CD4-positive, alpha-beta T cell (primary cell): ENCODE data around the gene HDAC4. TPM values are rescaled to one million over a fixed set of nuclear protein-coding genes. Genes with fewer than 3 reads are reported as not detected.

ENCODE experiments used
- ATAC-seq: fragments of 200-7000 bp; cut with Tn5 transposase; one replicate; pipeline ENCODE4 v1.10.0; 2022; ENCODE audit warnings: mild to moderate bottlenecking; ENCODE audit not compliant: poor library complexity
- CTCF ChIA-PET: fragments of 350-600 bp; sonication (Branson Sonifier 250); formaldehyde crosslinking; loops from one replicate; lab custom pipeline; 2021; ENCODE audit warnings: antibody characterized with exemption, inconsistent platforms; lab: Charles Lee
- POLR2A ChIA-PET: fragments of 350-600 bp; sonication (Branson Sonifier 250); formaldehyde crosslinking; loops from one replicate; lab custom pipeline; 2021; ENCODE audit warnings: antibody characterized with exemption, inconsistent platforms; lab: Charles Lee
- DNase-seq, 14 experiments: peaks; one replicate each; pipeline ENCODE4 v3.0.0-alpha.2; 2013 to 2020; ENCODE audit warnings: mixed read lengths in 2 of 14
- H3K27ac ChIP-seq, 2 donors: one replicate each; pipeline versions ENCODE4 v1.5.1 to v1.7.0; 2013; ENCODE audit warnings: low read length in 2 of 2, low read depth in 1 of 2, mild to moderate bottlenecking in 1 of 2
- H3K27me3 ChIP-seq, 2 experiments: 1 replicate in 1 of 2; 2 replicates in 1 of 2; pipeline versions ENCODE4 v1.6.1 to v1.7.0; 2013; ENCODE audit warnings: low read length in 2 of 2, control low read depth in 1 of 2, mild to moderate bottlenecking in 1 of 2, moderate library complexity in 1 of 2; ENCODE audit not compliant: insufficient read depth in 2 of 2, control insufficient read depth in 1 of 2
- H3K36me3 ChIP-seq: one replicate; pipeline ENCODE4 v1.6.1; 2013; ENCODE audit warnings: low read length, control low read depth; ENCODE audit not compliant: insufficient read depth
- H3K4me1 ChIP-seq: one replicate; pipeline ENCODE4 v1.6.1; 2013; ENCODE audit warnings: low read length, control low read depth; ENCODE audit not compliant: insufficient read depth
- H3K4me3 ChIP-seq: one replicate; pipeline ENCODE4 v1.5.1; 2013; ENCODE audit warnings: mild to moderate bottlenecking, low read length, moderate library complexity
- H3K9me3 ChIP-seq, 2 experiments: 1 replicate in 1 of 2; 2 replicates in 1 of 2; pipeline versions ENCODE4 v1.6.1 to v1.7.0; 2013; ENCODE audit warnings: low read length in 2 of 2, mild to moderate bottlenecking in 2 of 2, control low read depth in 1 of 2, moderate library complexity in 1 of 2; ENCODE audit not compliant: control insufficient read depth in 1 of 2, insufficient read depth in 1 of 2
- H3K27ac Mint-ChIP-seq: one replicate; pipeline ENCODE4 v1.8.0; 2020; ENCODE audit warnings: mixed read lengths
- H3K27me3 Mint-ChIP-seq: one replicate; pipeline ENCODE4 v1.8.0; 2021; ENCODE audit warnings: mixed read lengths
- H3K36me3 Mint-ChIP-seq: one replicate; pipeline ENCODE4 v1.8.0; 2021; ENCODE audit warnings: low read depth, mixed read lengths
- H3K4me1 Mint-ChIP-seq: one replicate; pipeline ENCODE4 v1.8.0; 2021; ENCODE audit warnings: low read depth, mixed read lengths
- H3K4me3 Mint-ChIP-seq: one replicate; pipeline ENCODE4 v1.8.0; 2020; ENCODE audit warnings: mild to moderate bottlenecking, mixed read lengths
- H3K9me3 Mint-ChIP-seq: one replicate; pipeline ENCODE4 v1.8.0; 2020; ENCODE audit warnings: mixed read lengths
- CTCF ChIP-seq: fragments of 200-600 bp; IDR thresholded peaks from one replicate; pipeline ENCODE4 v1.8.0; 2022; ENCODE audit warnings: antibody characterized with exemption, mild to moderate bottlenecking
- intact Hi-C, 2 experiments: fragments of 100-400 bp; cut with DNase I in 1 of 2; cut with micrococcal nuclease in 1 of 2; formaldehyde crosslinking; loops; one replicate each; pipeline versions ENCODE4 v1.15.1 to v1.9.0; 2023 to 2025; cut with DNase I, micrococcal nuclease
- total RNA-seq, 174 experiments: library from RNA in 2 of 174; stranded (reverse) in 2 of 174; gene quantifications; one replicate each; pipeline ENCODE4 v1.2.3 and lab custom pipeline; 2021 to 2026

HDAC4 gene
- total RNA-seq, 2 experiments from 2014 or later: 45.3 to 49.2 TPM

DNA sequence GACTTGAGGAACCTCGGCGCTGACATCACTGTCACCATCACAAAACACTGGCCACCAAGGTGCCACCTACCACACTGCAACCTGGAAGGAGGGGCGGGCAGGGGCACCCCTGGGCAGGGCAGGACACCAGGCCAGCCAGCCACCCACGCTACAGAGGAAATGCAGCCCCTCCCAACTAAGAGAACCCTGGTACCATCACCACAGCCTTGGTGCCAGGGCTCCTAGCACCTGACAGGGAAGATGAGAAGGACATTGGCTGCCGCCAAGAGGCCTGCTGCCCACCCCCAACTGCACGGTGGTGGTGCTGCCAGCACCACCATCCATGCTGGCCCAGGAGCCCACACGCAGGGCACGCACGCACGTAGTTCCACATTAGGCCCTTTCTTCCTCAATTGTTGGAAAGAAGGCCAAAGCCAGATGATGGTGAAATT lies 88.7 kb downstream of the HDAC4 start:
- no peak overlapping the region for H3K27ac Mint-ChIP-seq
- H3K27me3 ChIP-seq: no peaks in the 10 kb centered on the region
- no peak overlapping the region for H3K4me3 ChIP-seq
- intact Hi-C loops: no loop called here
- H3K27me3 Mint-ChIP-seq: no peaks in the 10 kb centered on the region
- POLR2A ChIA-PET: no interaction called here
- no peak overlapping the region for H3K4me3 Mint-ChIP-seq
- H3K4me1 ChIP-seq: peaks cover 20% of the 10 kb centered on the region
- H3K27ac ChIP-seq: no peak overlapping the region
- no peaks in the 10 kb centered on the region for H3K36me3 Mint-ChIP-seq
- peaks cover 24% of the 10 kb centered on the region for H3K4me1 Mint-ChIP-seq
- CTCF ChIA-PET: no interaction called here
- no peaks in the 10 kb centered on the region for H3K9me3 ChIP-seq
- peak in 1 of 14 experiments; percentile 0 for DNase-seq
- TF ChIP-seq CTCF: no peak
- no peak for ATAC-seq
- H3K9me3 Mint-ChIP-seq: no peaks in the 10 kb centered on the region
- no peaks in the 10 kb centered on the region for H3K36me3 ChIP-seq

GRCh38 chr2:239311132-239312040 lies 89.4 kb downstream of the HDAC4 start:
- no peak for TF ChIP-seq CTCF
- H3K36me3 Mint-ChIP-seq: no peaks in the 10 kb centered on the region
- Histone ChIP-seq H3K27ac (no peak overlapping the region), H3K9me3 (no peaks in the 10 kb centered on the region), H3K4me3 (no peak overlapping the region), H3K27me3 (no peaks in the 10 kb centered on the region), H3K36me3 (no peaks in the 10 kb centered on the region), H3K4me1 (peaks cover 14% of the 10 kb centered on the region)
- intact Hi-C loops: no loop called here
- ChIA-PET POLR2A (no interaction called here), CTCF (no interaction called here)
- H3K9me3 Mint-ChIP-seq: no peaks in the 10 kb centered on the region
- peak in 2 of 14 experiments; percentile 0 to 8 for DNase-seq
- no peaks in the 10 kb centered on the region for H3K27me3 Mint-ChIP-seq
- no peak overlapping the region for H3K27ac Mint-ChIP-seq
- H3K4me3 Mint-ChIP-seq: no peak overlapping the region
- peaks cover 17% of the 10 kb centered on the region for H3K4me1 Mint-ChIP-seq
- ATAC-seq: no peak

- Histone ChIP-seq H3K4me3 (no peak overlapping the region), H3K36me3 (no peaks in the 10 kb centered on the region), H3K4me1 (peaks cover 14% of the 10 kb centered on the region), H3K9me3 (no peaks in the 10 kb centered on the region), H3K27ac (no peak overlapping the region), H3K27me3 (no peaks in the 10 kb centered on the region)
- H3K4me1 Mint-ChIP-seq: peaks cover 11% of the 10 kb centered on the region
- no peaks in the 10 kb centered on the region for H3K36me3 Mint-ChIP-seq
- POLR2A ChIA-PET: no interaction called here
- intact Hi-C loops: no loop called here
- CTCF ChIA-PET: no interaction called here
- TF ChIP-seq CTCF: no peak
- ATAC-seq (no peak), DNase-seq (peak in 1 of 14 experiments; percentile 10)
- no peak overlapping the region for H3K4me3 Mint-ChIP-seq
- no peak overlapping the region for H3K27ac Mint-ChIP-seq
- H3K9me3 Mint-ChIP-seq: no peaks in the 10 kb centered on the region
- no peaks in the 10 kb centered on the region for H3K27me3 Mint-ChIP-seq
Observed at GRCh38 chr2:239310401-239311061, 90.3 kb downstream of the HDAC4 start.
